ENCODE results near the gene NOL7. TPM values are rescaled to one million over a fixed set of nuclear protein-coding genes. Genes with fewer than 3 reads are reported as not detected.

NOL7 gene
- total RNA-seq, 1 experiment from 2014 or later, result 102 TPM

DNA sequence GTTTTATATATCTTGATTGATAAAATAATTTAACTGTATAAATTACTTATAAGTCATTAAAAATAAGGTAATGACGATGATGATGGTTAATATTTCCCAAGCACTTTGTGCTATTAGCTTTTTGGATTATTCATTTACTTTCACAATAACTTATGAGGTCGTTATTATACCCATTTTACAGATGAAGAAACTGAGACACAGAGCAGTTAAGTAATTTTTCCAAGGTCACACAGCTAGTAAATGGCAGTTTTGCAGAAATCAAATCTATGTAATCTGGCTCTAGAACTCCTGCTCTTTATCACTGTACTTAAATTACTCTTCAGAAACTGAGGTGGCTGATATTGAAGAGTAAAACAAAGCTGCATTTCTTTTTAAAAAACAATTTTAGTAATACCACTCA, 18.2 kb downstream of the NOL7 start:
- H3K4me3 ChIP-seq (ENCODE audit: low read depth, low read length, poor library complexity, severe bottlenecking), result no peak overlapping the region
- no TSS peak for BruUV-seq (replicated peaks)
- H3K27ac ChIP-seq (ENCODE audit: low read depth, low read length, poor library complexity, severe bottlenecking), result no peak overlapping the region
- intact Hi-C loops (cut with micrococcal nuclease; ENCODE audit: unreplicated experiment), result no loop called here
- TF ChIP-seq, protein P1, sequence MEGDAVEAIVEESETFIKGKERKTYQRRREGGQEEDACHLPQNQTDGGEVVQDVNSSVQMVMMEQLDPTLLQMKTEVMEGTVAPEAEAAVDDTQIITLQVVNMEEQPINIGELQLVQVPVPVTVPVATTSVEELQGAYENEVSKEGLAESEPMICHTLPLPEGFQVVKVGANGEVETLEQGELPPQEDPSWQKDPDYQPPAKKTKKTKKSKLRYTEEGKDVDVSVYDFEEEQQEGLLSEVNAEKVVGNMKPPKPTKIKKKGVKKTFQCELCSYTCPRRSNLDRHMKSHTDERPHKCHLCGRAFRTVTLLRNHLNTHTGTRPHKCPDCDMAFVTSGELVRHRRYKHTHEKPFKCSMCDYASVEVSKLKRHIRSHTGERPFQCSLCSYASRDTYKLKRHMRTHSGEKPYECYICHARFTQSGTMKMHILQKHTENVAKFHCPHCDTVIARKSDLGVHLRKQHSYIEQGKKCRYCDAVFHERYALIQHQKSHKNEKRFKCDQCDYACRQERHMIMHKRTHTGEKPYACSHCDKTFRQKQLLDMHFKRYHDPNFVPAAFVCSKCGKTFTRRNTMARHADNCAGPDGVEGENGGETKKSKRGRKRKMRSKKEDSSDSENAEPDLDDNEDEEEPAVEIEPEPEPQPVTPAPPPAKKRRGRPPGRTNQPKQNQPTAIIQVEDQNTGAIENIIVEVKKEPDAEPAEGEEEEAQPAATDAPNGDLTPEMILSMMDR (conservative IDR thresholded peaks at IDR 0.05; ENCODE audit: low read depth, low read length), result no peak
- TF ChIP-seq EZH2 (IDR thresholded peaks at IDR 0.05; ENCODE audit: borderline replicate concordance, low read depth, low read length, poor library complexity, severe bottlenecking), result no peak
- no peaks in the 10 kb centered on the region for H3K4me1 ChIP-seq (ENCODE audit: insufficient read depth, low read length, poor library complexity, severe bottlenecking)
- CTCF ChIA-PET, result no interaction called here
- H3K9me3 ChIP-seq (ENCODE audit: low read depth, low read length, poor library complexity, severe bottlenecking), result no peaks in the 10 kb centered on the region
- no peak for DNase-seq (ENCODE audit: low spot score)
- H3K27me3 ChIP-seq (replicated peaks; ENCODE audit: insufficient read depth, low read depth, low read length, poor library complexity), result no peaks in the 10 kb centered on the region
- POLR2A ChIA-PET (ENCODE audit: low non-redundant PET), result no interaction called here
- H3K36me3 ChIP-seq (ENCODE audit: insufficient read depth, low read length, poor library complexity, severe bottlenecking), result peaks cover 51% of the 10 kb centered on the region

DNA sequence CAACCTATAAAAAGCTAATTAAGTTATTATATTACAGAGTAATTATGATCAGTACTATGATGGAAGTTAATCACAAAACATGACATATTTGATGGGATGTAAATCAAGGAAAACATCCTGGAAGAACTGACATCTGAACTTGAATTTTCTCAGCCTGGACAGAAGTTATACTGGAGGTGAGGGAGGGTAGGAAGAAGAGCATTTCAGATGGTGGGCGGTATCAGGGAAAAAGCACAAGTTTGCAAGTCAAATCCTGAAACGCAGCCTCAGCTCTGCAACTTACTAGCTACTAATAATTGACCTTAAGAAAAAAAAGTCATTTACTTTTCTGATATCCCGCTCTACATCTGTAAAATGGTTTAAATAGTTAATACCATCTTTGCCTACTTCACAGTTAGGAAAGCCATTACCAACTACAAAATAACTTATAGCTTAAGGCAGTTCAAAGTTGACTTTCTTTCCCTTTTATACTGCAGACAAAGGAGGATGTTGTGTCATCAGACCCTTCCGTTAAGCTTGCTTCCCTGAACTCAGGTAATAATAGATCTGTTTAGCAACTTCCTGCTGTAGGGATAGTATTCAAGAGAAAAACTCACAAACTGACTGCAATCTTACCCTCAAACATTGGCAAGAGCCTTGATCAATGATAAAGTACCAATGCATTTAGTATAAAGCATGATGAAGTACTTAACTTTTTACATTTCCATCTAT, 21.0 kb downstream of the NOL7 start:
- H3K36me3 ChIP-seq (ENCODE audit: insufficient read depth, low read length, poor library complexity, severe bottlenecking), result peaks cover 47% of the 10 kb centered on the region

DNA sequence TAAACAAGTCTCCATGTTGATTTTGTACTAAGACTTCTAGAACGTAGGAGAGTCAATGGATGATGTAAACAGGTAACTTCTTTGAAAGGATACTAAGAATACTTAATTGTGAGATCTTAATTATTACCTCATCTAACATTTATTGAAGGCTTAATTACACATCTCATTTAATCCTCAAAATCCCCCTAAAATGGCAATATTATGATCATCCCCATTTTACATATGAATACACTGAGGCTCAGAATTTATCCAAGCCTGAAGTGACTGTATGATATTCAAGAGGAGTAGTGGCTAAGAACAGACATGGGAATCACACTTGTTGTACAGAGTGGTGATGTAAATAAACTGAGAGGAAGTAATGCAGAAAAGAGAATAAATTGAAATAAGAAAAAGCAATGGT, 22.9 kb downstream of the NOL7 start:
- H3K4me3 ChIP-seq (ENCODE audit: low read depth, low read length, poor library complexity, severe bottlenecking), result no peak overlapping the region
- H3K9me3 ChIP-seq (ENCODE audit: low read depth, low read length, poor library complexity, severe bottlenecking), result no peaks in the 10 kb centered on the region
- no peak for DNase-seq (ENCODE audit: low spot score)
- intact Hi-C loops (cut with micrococcal nuclease; ENCODE audit: unreplicated experiment), result no loop called here
- no peaks in the 10 kb centered on the region for H3K27me3 ChIP-seq (replicated peaks; ENCODE audit: insufficient read depth, low read depth, low read length, poor library complexity)
- TF ChIP-seq EZH2 (IDR thresholded peaks at IDR 0.05; ENCODE audit: borderline replicate concordance, low read depth, low read length, poor library complexity, severe bottlenecking), result no peak
- TF ChIP-seq, protein P1 (conservative IDR thresholded peaks at IDR 0.05; ENCODE audit: low read depth, low read length), result no peak
- H3K4me1 ChIP-seq (ENCODE audit: insufficient read depth, low read length, poor library complexity, severe bottlenecking), result no peaks in the 10 kb centered on the region
- BruUV-seq (replicated peaks), result no TSS peak
- ChIA-PET CTCF (no interaction called here), POLR2A (ENCODE audit: low non-redundant PET) (no interaction called here)
- H3K27ac ChIP-seq (ENCODE audit: low read depth, low read length, poor library complexity, severe bottlenecking), result no peak overlapping the region
- peaks cover 38% of the 10 kb centered on the region for H3K36me3 ChIP-seq (ENCODE audit: insufficient read depth, low read length, poor library complexity, severe bottlenecking)

More for the DNA sequence above, 21.0 kb downstream of the NOL7 start:
- no peaks in the 10 kb centered on the region for H3K27me3 ChIP-seq (replicated peaks; ENCODE audit: insufficient read depth, low read depth, low read length, poor library complexity)
- ChIA-PET POLR2A (ENCODE audit: low non-redundant PET) (interaction anchor here (1.0 kb wide), 1 partner anchor 512 kb away, joined by 3 read pairs; no protein-coding TSS in a partner anchor), CTCF (no interaction called here)
- H3K4me1 ChIP-seq (ENCODE audit: insufficient read depth, low read length, poor library complexity, severe bottlenecking), result no peaks in the 10 kb centered on the region
- no peak overlapping the region for H3K27ac ChIP-seq (ENCODE audit: low read depth, low read length, poor library complexity, severe bottlenecking)
- H3K9me3 ChIP-seq (ENCODE audit: low read depth, low read length, poor library complexity, severe bottlenecking), result no peaks in the 10 kb centered on the region
- no peak for DNase-seq (ENCODE audit: low spot score)
- no peak for TF ChIP-seq EZH2 (IDR thresholded peaks at IDR 0.05; ENCODE audit: borderline replicate concordance, low read depth, low read length, poor library complexity, severe bottlenecking)
- TF ChIP-seq, protein P1 (conservative IDR thresholded peaks at IDR 0.05; ENCODE audit: low read depth, low read length), result no peak
- H3K4me3 ChIP-seq (ENCODE audit: low read depth, low read length, poor library complexity, severe bottlenecking), result no peak overlapping the region
- no TSS peak for BruUV-seq (replicated peaks)
- intact Hi-C loops (cut with micrococcal nuclease; ENCODE audit: unreplicated experiment), result no loop called here

All from A673 (cell line).